K562 (cell line): ENCODE measurements around the gene ZNF747. TPM values are rescaled to one million over a fixed set of nuclear protein-coding genes. Genes with fewer than 3 reads are reported as not detected.

ENCODE experiments used
- ATAC-seq: fragments of 200-7000 bp; cut with Tn5 transposase; 3 replicates; pipeline ENCODE4 v1.9.1; 2020; ENCODE audit warnings: moderate library complexity
- BruUV-seq: library from RNA; stranded (reverse); fragments of 400-500 nt; replicated peaks from 2 replicates; lab custom pipeline; 2021; lab: Mats Ljungman, UMichigan
- CTCF ChIA-PET: fragments of 300-600 bp; formaldehyde crosslinking; extraction: SDS; loops from one replicate; lab custom pipeline; 2021; ENCODE audit warnings: low intra/inter-chr PET ratio; lab: Yijun Ruan, JAX
- POLR2A ChIA-PET: fragments of 300-600, 350-650 bp; sonication (Branson Sonifier 250); formaldehyde crosslinking; extraction: SDS; loops from one replicate; lab custom pipeline; 2021; ENCODE audit warnings: antibody characterized with exemption, inconsistent platforms; lab: Yijun Ruan, JAX
- DNase-seq, 4 experiments: peaks; one replicate each; pipeline versions ENCODE4 v3.0.0 to v3.0.0-alpha.2; 2011 to 2018; ENCODE audit warnings: low spot score in 3 of 4, mixed read lengths in 3 of 4; ENCODE audit errors: extremely low read depth in 1 of 4
- FAIRE-seq: peaks from 2 replicates; lab custom pipeline; 2011; peaks lifted over from hg19 to GRCh38; lab: Jason Lieb, UNC
- H2AFZ ChIP-seq: 2 replicates; pipeline ENCODE4 v1.6.0; 2011; ENCODE audit warnings: low read depth, low read length, control low read depth, inconsistent platforms
- H3K27ac ChIP-seq: fragments of 200-600 bp; 3 replicates; pipeline ENCODE4 v1.8.0; 2011; ENCODE audit warnings: low read depth, mild to moderate bottlenecking, control low read depth, inconsistent platforms, low read length, moderate library complexity, mixed read lengths; ENCODE audit errors: extremely low read depth
- H3K27me3 ChIP-seq, 2 experiments: fragments of 300-600 bp in 1 of 2; 2 replicates in 1 of 2; 3 replicates in 1 of 2; pipeline versions ENCODE4 v1.6.0 to v1.8.0; 2011; ENCODE audit warnings: inconsistent platforms in 2 of 2, low read length in 2 of 2, mild to moderate bottlenecking in 1 of 2, mixed read lengths in 1 of 2, moderate library complexity in 1 of 2; ENCODE audit not compliant: control insufficient read depth in 2 of 2, insufficient read depth in 2 of 2
- H3K36me3 ChIP-seq: fragments of 300-600 bp; 3 replicates; pipeline ENCODE4 v1.8.0; 2011; ENCODE audit warnings: mild to moderate bottlenecking, low read length, inconsistent platforms; ENCODE audit not compliant: control insufficient read depth, insufficient read depth
- H3K4me1 ChIP-seq, 2 experiments: fragments of 200-600 bp in 1 of 2; replicated peaks in 1 of 2; 2 replicates in 1 of 2; 3 replicates in 1 of 2; pipeline versions ENCODE4 v1.5.1 to v1.8.0; 2011; ENCODE audit warnings: inconsistent platforms in 2 of 2, low read length in 2 of 2, mild to moderate bottlenecking in 1 of 2, mixed read lengths in 1 of 2, moderate library complexity in 1 of 2; ENCODE audit not compliant: control insufficient read depth in 2 of 2, insufficient read depth in 2 of 2
- H3K4me2 ChIP-seq: 2 replicates; pipeline ENCODE4 v1.6.1; 2011; ENCODE audit warnings: low read length, control low read depth, inconsistent platforms, mixed read lengths; ENCODE audit not compliant: insufficient read depth
- H3K4me3 ChIP-seq: fragments of 200-600 bp; sonication (generic), shearing (Covaris generic); 2 replicates; pipeline ENCODE4 v1.5.1; 2016; ENCODE audit warnings: control low read depth, inconsistent platforms
- H3K79me2 ChIP-seq: fragments of 200-600 bp; 3 replicates; pipeline ENCODE4 v1.8.0; 2011; ENCODE audit warnings: low read length, inconsistent platforms; ENCODE audit not compliant: control insufficient read depth, insufficient read depth
- H3K9ac ChIP-seq, 2 experiments: 2 replicates each; pipeline versions ENCODE4 v1.6.0 to v1.6.1; 2011; ENCODE audit warnings: low read depth in 2 of 2, low read length in 2 of 2, control low read depth in 1 of 2, inconsistent platforms in 1 of 2, mild to moderate bottlenecking in 1 of 2, mixed read lengths in 1 of 2; ENCODE audit not compliant: insufficient read depth in 1 of 2
- H3K9me1 ChIP-seq: one replicate; pipeline ENCODE4 v1.6.0; 2011; ENCODE audit warnings: inconsistent platforms, mild to moderate bottlenecking, low read length, moderate library complexity; ENCODE audit not compliant: control insufficient read depth, insufficient read depth
- H3K9me3 ChIP-seq: replicated peaks from 2 replicates; pipeline ENCODE4 v1.5.1; 2011; ENCODE audit warnings: low read depth, low read length, inconsistent platforms; ENCODE audit not compliant: control insufficient read depth, insufficient read depth
- H4K20me1 ChIP-seq: replicated peaks from 2 replicates; pipeline ENCODE4 v1.6.1; 2011; ENCODE audit warnings: low read length, inconsistent platforms, mixed read lengths; ENCODE audit not compliant: control insufficient read depth, insufficient read depth
- RREB1 ChIP-seq: fragments of 250-450 bp; sonication (Bioruptor Pico); IDR thresholded peaks from 2 replicates; pipeline ENCODE4 v1.4.0; 2020
- SIN3B ChIP-seq: fragments of 450-650 bp; IDR thresholded peaks from 2 replicates; pipeline ENCODE4 v1.6.1; 2017; ENCODE audit warnings: low read depth, mild to moderate bottlenecking, moderate library complexity
- SNIP1 ChIP-seq: fragments of 450-650 bp; IDR thresholded peaks from 2 replicates; pipeline ENCODE4 v1.7.1; 2017; ENCODE audit warnings: low read depth, mild to moderate bottlenecking
- SP1 ChIP-seq: sonication (generic); formaldehyde crosslinking; IDR thresholded peaks from 2 replicates; pipeline ENCODE4 v1.8.1; 2022; ENCODE audit warnings: mild to moderate bottlenecking, missing genetic modification reagents
- WGBS: fragments of 100-300 bp; shearing (Covaris generic); methylation state at CpG from one replicate; pipeline ENCODE4 v1.1.6; 2016; ENCODE audit warnings: low coverage, mixed read lengths; ENCODE audit not compliant: insufficient coverage; ENCODE audit errors: missing lambda C conversion rate; 5-methylcytosine and 5-hydroxymethylcytosine counted together
- in situ Hi-C: fragments of 300-500 bp; cut with MboI; formaldehyde crosslinking; loops from 4 replicates; pipeline ENCODE4 v1.15.0; 2018; ENCODE audit warnings: inconsistent platforms, mixed read lengths
- intact Hi-C: fragments of 100-400 bp; cut with micrococcal nuclease; formaldehyde crosslinking; loops from 2 replicates; pipeline ENCODE4 v1.14.2; 2022
- polyA plus RNA-seq, 8 experiments: library from polyadenylated mRNA; depleted of rRNA in 4 of 8; stranded (reverse) in 5 of 8; unstranded in 3 of 8; fragments of >200 nt; fragmentation: Nextera tagmentation in 2 of 8; fragmentation: Illumina TruSeq in 1 of 8; extraction: Ambion mirVana in 2 of 8; extraction: Trizol in 1 of 8; gene quantifications; 2 replicates each; pipeline versions ENCODE4 v1.2.1 to v1.2.3, GENCODE V29; 2011 to 2014; ENCODE audit warnings: inconsistent platforms in 1 of 8, missing spikeins in 1 of 8
- total RNA-seq, 7 experiments: library from RNA; depleted of rRNA in 6 of 7; stranded (reverse); fragments of >200 nt in 6 of 7; fragmentation: Illumina TruSeq in 2 of 7; extraction: Trizol in 2 of 7; gene quantifications; 2 replicates each; pipeline versions ENCODE4 v1.2.1 to v1.2.3, GENCODE V29; 2011 to 2021; ENCODE audit warnings: low replicate concordance in 1 of 7

The ZNF747 gene
- total and polyA plus RNA-seq, 9 of the 15 experiments (the other 6 are each of a cell fraction or from before 2014, with no cell fraction given), result 0.14 to 3.3 (median 1.5) TPM

DNA sequence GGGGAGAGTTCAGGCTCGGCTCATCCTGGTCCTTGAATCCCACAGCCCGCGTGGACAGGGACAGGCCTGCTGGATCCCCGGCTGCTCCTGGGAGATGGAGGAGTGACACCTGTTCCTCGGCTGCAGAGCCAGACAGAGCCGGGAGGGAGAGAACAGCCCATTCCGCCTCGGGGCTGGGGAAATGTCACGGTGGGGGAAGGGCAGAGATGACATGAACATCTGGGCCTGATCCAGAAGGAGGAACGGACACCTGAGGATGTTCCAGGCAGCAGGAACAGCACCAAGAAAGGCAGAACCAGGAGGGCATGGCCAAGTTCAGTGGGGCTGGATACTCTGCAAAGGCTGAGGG, 21.4 kb upstream of the ZNF747 start:
- Histone ChIP-seq H3K4me3 (no peak overlapping the region), H3K9me3 (no peaks in the 10 kb centered on the region; the same call in 1 of the 2 replicates), H3K27ac (no peak overlapping the region), H3K79me2 (peaks cover 30% of the 10 kb centered on the region), H2AFZ (no peak overlapping the region), H3K9me1 (no peaks in the 10 kb centered on the region), H3K4me1 (peaks cover 27 to 58% of the 10 kb centered on the region in 2 experiments; a peak in 4 of 5 replicates), H3K4me2 (no peak overlapping the region), H3K27me3 (no peaks in the 10 kb centered on the region), H3K9ac (no peak overlapping the region), H3K36me3 (peaks cover 28% of the 10 kb centered on the region; the same call in 2 of the 3 replicates), H4K20me1 (no peaks in the 10 kb centered on the region; the same call in 1 of the 2 replicates)
- no peak for ATAC-seq
- WGBS, result 90% methylated on average over 8 of the region's 10 CpGs
- ChIA-PET POLR2A (interaction anchor here (4.9 kb wide), 1 partner anchor 15 kb away, joined by 20 read pairs; no protein-coding TSS in a partner anchor), CTCF (no interaction called here)
- in situ Hi-C loops, result no loop called here
- no peak for FAIRE-seq
- no TSS peak for BruUV-seq
- intact Hi-C loops, result no loop called here
- no peak for TF ChIP-seq RREB1 (CRISPR knock-in tag)
- 0 out of 2 replicates have a peak, but pooled peaks have one; percentile 17 for TF ChIP-seq SP1 (CRISPR knock-in tag)
- no peak for TF ChIP-seq SNIP1
- no peak for TF ChIP-seq SIN3B
- DNase-seq, result no peak
